K562 (cell line): ENCODE measurements around the gene CNTN6. TPM values are rescaled to one million over a fixed set of nuclear protein-coding genes. Genes with fewer than 3 reads are reported as not detected.

ENCODE experiments used
- ATAC-seq: fragments of 200-7000 bp; cut with Tn5 transposase; 3 replicates; pipeline ENCODE4 v1.9.1; 2020; ENCODE audit warnings: moderate library complexity
- BruUV-seq: library from RNA; stranded (reverse); fragments of 400-500 nt; replicated peaks from 2 replicates; lab custom pipeline; 2021; lab: Mats Ljungman, UMichigan
- CTCF ChIA-PET: fragments of 300-600 bp; formaldehyde crosslinking; extraction: SDS; loops from one replicate; lab custom pipeline; 2021; ENCODE audit warnings: low intra/inter-chr PET ratio; lab: Yijun Ruan, JAX
- POLR2A ChIA-PET: fragments of 300-600, 350-650 bp; sonication (Branson Sonifier 250); formaldehyde crosslinking; extraction: SDS; loops from one replicate; lab custom pipeline; 2021; ENCODE audit warnings: antibody characterized with exemption, inconsistent platforms; lab: Yijun Ruan, JAX
- DNase-seq, 4 experiments: peaks; one replicate each; pipeline versions ENCODE4 v3.0.0 to v3.0.0-alpha.2; 2011 to 2018; ENCODE audit warnings: low spot score in 3 of 4, mixed read lengths in 3 of 4; ENCODE audit errors: extremely low read depth in 1 of 4
- FAIRE-seq: peaks from 2 replicates; lab custom pipeline; 2011; peaks lifted over from hg19 to GRCh38; lab: Jason Lieb, UNC
- H2AFZ ChIP-seq: 2 replicates; pipeline ENCODE4 v1.6.0; 2011; ENCODE audit warnings: low read depth, low read length, control low read depth, inconsistent platforms
- H3K27ac ChIP-seq: fragments of 200-600 bp; 3 replicates; pipeline ENCODE4 v1.8.0; 2011; ENCODE audit warnings: low read depth, mild to moderate bottlenecking, control low read depth, inconsistent platforms, low read length, moderate library complexity, mixed read lengths; ENCODE audit errors: extremely low read depth
- H3K27me3 ChIP-seq, 2 experiments: fragments of 300-600 bp in 1 of 2; 2 replicates in 1 of 2; 3 replicates in 1 of 2; pipeline versions ENCODE4 v1.6.0 to v1.8.0; 2011; ENCODE audit warnings: inconsistent platforms in 2 of 2, low read length in 2 of 2, mild to moderate bottlenecking in 1 of 2, mixed read lengths in 1 of 2, moderate library complexity in 1 of 2; ENCODE audit not compliant: control insufficient read depth in 2 of 2, insufficient read depth in 2 of 2
- H3K36me3 ChIP-seq: fragments of 300-600 bp; 3 replicates; pipeline ENCODE4 v1.8.0; 2011; ENCODE audit warnings: mild to moderate bottlenecking, low read length, inconsistent platforms; ENCODE audit not compliant: control insufficient read depth, insufficient read depth
- H3K4me1 ChIP-seq, 2 experiments: fragments of 200-600 bp in 1 of 2; replicated peaks in 1 of 2; 2 replicates in 1 of 2; 3 replicates in 1 of 2; pipeline versions ENCODE4 v1.5.1 to v1.8.0; 2011; ENCODE audit warnings: inconsistent platforms in 2 of 2, low read length in 2 of 2, mild to moderate bottlenecking in 1 of 2, mixed read lengths in 1 of 2, moderate library complexity in 1 of 2; ENCODE audit not compliant: control insufficient read depth in 2 of 2, insufficient read depth in 2 of 2
- H3K4me2 ChIP-seq: 2 replicates; pipeline ENCODE4 v1.6.1; 2011; ENCODE audit warnings: low read length, control low read depth, inconsistent platforms, mixed read lengths; ENCODE audit not compliant: insufficient read depth
- H3K4me3 ChIP-seq: fragments of 200-600 bp; sonication (generic), shearing (Covaris generic); 2 replicates; pipeline ENCODE4 v1.5.1; 2016; ENCODE audit warnings: control low read depth, inconsistent platforms
- H3K79me2 ChIP-seq: fragments of 200-600 bp; 3 replicates; pipeline ENCODE4 v1.8.0; 2011; ENCODE audit warnings: low read length, inconsistent platforms; ENCODE audit not compliant: control insufficient read depth, insufficient read depth
- H3K9ac ChIP-seq, 2 experiments: 2 replicates each; pipeline versions ENCODE4 v1.6.0 to v1.6.1; 2011; ENCODE audit warnings: low read depth in 2 of 2, low read length in 2 of 2, control low read depth in 1 of 2, inconsistent platforms in 1 of 2, mild to moderate bottlenecking in 1 of 2, mixed read lengths in 1 of 2; ENCODE audit not compliant: insufficient read depth in 1 of 2
- H3K9me1 ChIP-seq: one replicate; pipeline ENCODE4 v1.6.0; 2011; ENCODE audit warnings: inconsistent platforms, mild to moderate bottlenecking, low read length, moderate library complexity; ENCODE audit not compliant: control insufficient read depth, insufficient read depth
- H3K9me3 ChIP-seq: replicated peaks from 2 replicates; pipeline ENCODE4 v1.5.1; 2011; ENCODE audit warnings: low read depth, low read length, inconsistent platforms; ENCODE audit not compliant: control insufficient read depth, insufficient read depth
- H4K20me1 ChIP-seq: replicated peaks from 2 replicates; pipeline ENCODE4 v1.6.1; 2011; ENCODE audit warnings: low read length, inconsistent platforms, mixed read lengths; ENCODE audit not compliant: control insufficient read depth, insufficient read depth
- ATF6 ChIP-seq: sonication (generic); formaldehyde crosslinking; IDR thresholded peaks from 2 replicates; pipeline ENCODE4 v1.4.0; 2020; ENCODE audit warnings: mild to moderate bottlenecking, missing genetic modification reagents
- BRD4 ChIP-seq: fragments of 200-600 bp; sonication (generic); IDR thresholded peaks from 2 replicates; pipeline ENCODE4 v1.6.1; 2017; ENCODE audit warnings: inconsistent platforms
- BRF2 ChIP-seq: IDR thresholded peaks from 3 replicates; pipeline ENCODE4 v1.6.1; 2011; ENCODE audit warnings: borderline replicate concordance, mild to moderate bottlenecking; ENCODE audit not compliant: insufficient read length, insufficient read depth
- HEY1 ChIP-seq: fragments of 250-450 bp; sonication (Bioruptor Pico); IDR thresholded peaks from 2 replicates; pipeline ENCODE4 v1.5.0; 2020; ENCODE audit warnings: mild to moderate bottlenecking, moderate library complexity, borderline replicate concordance
- RBM25 ChIP-seq: fragments of 200-400 bp; formaldehyde crosslinking; IDR thresholded peaks from 2 replicates; pipeline ENCODE4 v1.6.1; 2018; ENCODE audit warnings: low read length, low read depth, moderate library complexity; ENCODE audit not compliant: severe bottlenecking
- ZNF282 ChIP-seq: sonication (generic); formaldehyde crosslinking; IDR thresholded peaks from 2 replicates; pipeline ENCODE4 v1.8.1; 2023; ENCODE audit warnings: missing genetic modification reagents
- WGBS: fragments of 100-300 bp; shearing (Covaris generic); methylation state at CpG from one replicate; pipeline ENCODE4 v1.1.6; 2016; ENCODE audit warnings: low coverage, mixed read lengths; ENCODE audit not compliant: insufficient coverage; ENCODE audit errors: missing lambda C conversion rate; 5-methylcytosine and 5-hydroxymethylcytosine counted together
- in situ Hi-C: fragments of 300-500 bp; cut with MboI; formaldehyde crosslinking; loops from 4 replicates; pipeline ENCODE4 v1.15.0; 2018; ENCODE audit warnings: inconsistent platforms, mixed read lengths
- intact Hi-C: fragments of 100-400 bp; cut with micrococcal nuclease; formaldehyde crosslinking; loops from 2 replicates; pipeline ENCODE4 v1.14.2; 2022
- polyA plus RNA-seq, 8 experiments: library from polyadenylated mRNA; depleted of rRNA in 4 of 8; stranded (reverse) in 5 of 8; unstranded in 3 of 8; fragments of >200 nt; fragmentation: Nextera tagmentation in 2 of 8; fragmentation: Illumina TruSeq in 1 of 8; extraction: Ambion mirVana in 2 of 8; extraction: Trizol in 1 of 8; gene quantifications; 2 replicates each; pipeline versions ENCODE4 v1.2.1 to v1.2.3, GENCODE V29; 2011 to 2014; ENCODE audit warnings: inconsistent platforms in 1 of 8, missing spikeins in 1 of 8
- total RNA-seq, 7 experiments: library from RNA; depleted of rRNA in 6 of 7; stranded (reverse); fragments of >200 nt in 6 of 7; fragmentation: Illumina TruSeq in 2 of 7; extraction: Trizol in 2 of 7; gene quantifications; 2 replicates each; pipeline versions ENCODE4 v1.2.1 to v1.2.3, GENCODE V29; 2011 to 2021; ENCODE audit warnings: low replicate concordance in 1 of 7

Gene CNTN6
- total and polyA plus RNA-seq, 9 of the 15 experiments (the other 6 are each of a cell fraction or from before 2014, with no cell fraction given), result not detected

- H3K27ac ChIP-seq, result no peak overlapping the region
- no peaks in the 10 kb centered on the region for H4K20me1 ChIP-seq
- WGBS, result under 1% methylated on average over 8 of the region's 8 CpGs
- no peaks in the 10 kb centered on the region for H3K4me1 ChIP-seq
- H2AFZ ChIP-seq, result no peak overlapping the region
- TF ChIP-seq BRD4, result no peak
- TF ChIP-seq ATF6 (CRISPR knock-in tag), result no peak
- no peak for TF ChIP-seq BRF2
- no peak for TF ChIP-seq RBM25
- no peak for TF ChIP-seq ZNF282
- TF ChIP-seq HEY1, result no peak
- H3K9ac ChIP-seq, result no peak overlapping the region
- H3K4me3 ChIP-seq, result no peak overlapping the region
- H3K27me3 ChIP-seq, result no peaks in the 10 kb centered on the region
- no peaks in the 10 kb centered on the region for H3K79me2 ChIP-seq
- no peaks in the 10 kb centered on the region for H3K9me3 ChIP-seq
- POLR2A ChIA-PET, result no interaction called here
- in situ Hi-C loops (no loop called here), intact Hi-C loops (no loop called here)
- no peak overlapping the region for H3K4me2 ChIP-seq
- DNase-seq (no peak), FAIRE-seq (no peak), ATAC-seq (no peak)
- no peaks in the 10 kb centered on the region for H3K36me3 ChIP-seq
- BruUV-seq, result no TSS peak
- CTCF ChIA-PET, result no interaction called here
- H3K9me1 ChIP-seq, result no peaks in the 10 kb centered on the region
These were observed 142.8 kb downstream of the CNTN6 start for GRCh38 chr3:1235526-1236120.
